Bronchial epithelial cell (primary cell): ENCODE measurements around the gene KCTD1. TPM values are rescaled to one million over a fixed set of nuclear protein-coding genes. Genes with fewer than 3 reads are reported as not detected.

Source experiments
- DNase-seq: peaks from one replicate; pipeline ENCODE4 v3.0.0-alpha.2; 2010; ENCODE audit warnings: low read depth
- FAIRE-seq: peaks from 2 replicates; lab custom pipeline; 2011; peaks lifted over from hg19 to GRCh38; lab: Jason Lieb, UNC
- H3K27me3 ChIP-seq: 2 replicates; pipeline ENCODE4 v1.5.1; 2011; ENCODE audit warnings: low read length; ENCODE audit not compliant: control insufficient read depth, insufficient read depth
- H3K36me3 ChIP-seq: 2 replicates; pipeline ENCODE4 v1.5.1; 2011; ENCODE audit warnings: low read length; ENCODE audit not compliant: control insufficient read depth, insufficient read depth
- H3K4me3 ChIP-seq: 2 replicates; pipeline ENCODE4 v1.5.1; 2011; ENCODE audit warnings: mild to moderate bottlenecking, low read depth, low read length, control low read depth
- CTCF ChIP-seq: IDR thresholded peaks from 2 replicates; pipeline ENCODE4 v1.5.1; 2011; ENCODE audit warnings: mild to moderate bottlenecking, moderate library complexity, low read length, control low read depth, inconsistent platforms; ENCODE audit not compliant: insufficient read depth, severe bottlenecking
- total RNA-seq: library from RNA; depleted of rRNA; stranded (reverse); fragments of >200 nt; gene quantifications from 2 replicates; pipeline ENCODE4 v1.2.1, GENCODE V29; 2014

Gene KCTD1
- total RNA-seq, 1 donor from 2014 or later, result 16.6 TPM

- Histone ChIP-seq H3K36me3 (no peaks in the 10 kb centered on the region), H3K27me3 (no peaks in the 10 kb centered on the region), H3K4me3 (no peak overlapping the region)
- TF ChIP-seq CTCF, result no peak
- FAIRE-seq (no peak), DNase-seq (no peak)
These were observed 3.3 kb upstream of the KCTD1 start for GRCh38 chr18:26551695-26552081.

GRCh38 chr18:26550998-26551694 is 2.8 kb upstream of the KCTD1 start:
- H3K27me3 ChIP-seq, result no peaks in the 10 kb centered on the region
- peak; percentile 32 for DNase-seq
- H3K4me3 ChIP-seq, result peak overlapping the region; percentile 67
- FAIRE-seq, result no peak
- TF ChIP-seq CTCF, result no peak
- H3K36me3 ChIP-seq, result no peaks in the 10 kb centered on the region

GRCh38 chr18:26549263-26550094 is 1.1 kb upstream of the KCTD1 start:
- Histone ChIP-seq H3K4me3 (peak overlapping the region; percentile 67), H3K36me3 (no peaks in the 10 kb centered on the region), H3K27me3 (no peaks in the 10 kb centered on the region)
- TF ChIP-seq CTCF, result no peak
- DNase-seq (peak; percentile 68), FAIRE-seq (no peak)

GRCh38 chr18:26547646-26548414 is 523 bp downstream of the KCTD1 start:
- peak; percentile 83 for TF ChIP-seq CTCF
- FAIRE-seq (no peak), DNase-seq (peak; percentile 71)
- Histone ChIP-seq H3K36me3 (no peaks in the 10 kb centered on the region), H3K27me3 (no peaks in the 10 kb centered on the region), H3K4me3 (peak overlapping the region; percentile 67)

GRCh38 chr18:26546875-26547645 is 1.3 kb downstream of the KCTD1 start:
- Histone ChIP-seq H3K4me3 (peak overlapping the region; percentile 67), H3K36me3 (no peaks in the 10 kb centered on the region), H3K27me3 (no peaks in the 10 kb centered on the region)
- TF ChIP-seq CTCF, result no peak
- FAIRE-seq, result no peak
- DNase-seq, result no peak
